Keratinocyte (primary cell): ENCODE data around the gene COX4I1.

Experiments used
- EZH2 ChIP-seq: IDR thresholded peaks from one replicate; pipeline ENCODE4 v1.6.1; 2012; ENCODE audit warnings: inconsistent platforms, mild to moderate bottlenecking, low read length, moderate library complexity
- TF ChIP-seq, protein P1 (sequence below), 3 experiments: IDR thresholded peaks in 1 of 3; conservative IDR thresholded peaks in 1 of 3; optimal IDR thresholded peaks in 1 of 3; 2 replicates in 2 of 3; 3 replicates in 1 of 3; pipeline versions ENCODE3 to v1.5.1; 2011; ENCODE audit warnings: low read length in 3 of 3, mild to moderate bottlenecking in 3 of 3, moderate library complexity in 2 of 3, control low read depth in 1 of 3, inconsistent platforms in 1 of 3; ENCODE audit not compliant: insufficient read depth in 2 of 3; ENCODE audit errors: extremely low read depth in 1 of 3

DNA sequence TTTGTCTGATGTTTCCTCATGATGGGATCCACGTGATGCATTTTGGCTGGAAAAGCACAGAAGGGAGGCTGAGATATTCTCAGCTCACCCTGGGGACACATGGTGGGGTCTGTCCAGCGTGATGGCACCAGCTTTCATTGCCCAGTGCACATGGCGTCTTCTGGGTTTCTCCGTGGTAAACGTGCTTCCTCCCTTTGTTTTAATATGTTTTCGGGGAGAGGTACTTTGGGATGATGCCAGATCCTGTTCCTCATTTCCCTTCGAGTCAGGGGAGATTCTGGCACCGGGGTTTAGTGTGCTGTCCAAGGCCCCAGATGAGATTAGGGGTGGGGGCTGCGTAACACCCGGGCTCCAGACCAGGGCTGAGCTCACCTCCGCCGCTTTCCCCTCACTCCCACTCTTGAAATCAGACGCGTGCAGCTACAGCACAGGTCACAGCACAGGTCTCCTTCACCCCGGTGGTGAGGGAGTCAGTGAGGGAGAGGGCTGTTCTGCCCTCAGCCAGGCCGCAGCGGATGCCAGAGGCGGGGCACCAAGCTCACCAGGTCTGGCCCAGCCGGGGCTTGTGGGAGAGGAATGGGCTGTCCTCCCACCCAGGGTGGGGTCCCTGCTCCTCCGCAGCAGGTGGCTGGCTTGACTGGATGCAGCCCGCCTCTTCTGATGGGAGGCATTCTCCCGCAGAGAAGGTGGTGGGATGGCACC is 33.9 kb downstream of the COX4I1 start:
- TF ChIP-seq, protein P1, sequence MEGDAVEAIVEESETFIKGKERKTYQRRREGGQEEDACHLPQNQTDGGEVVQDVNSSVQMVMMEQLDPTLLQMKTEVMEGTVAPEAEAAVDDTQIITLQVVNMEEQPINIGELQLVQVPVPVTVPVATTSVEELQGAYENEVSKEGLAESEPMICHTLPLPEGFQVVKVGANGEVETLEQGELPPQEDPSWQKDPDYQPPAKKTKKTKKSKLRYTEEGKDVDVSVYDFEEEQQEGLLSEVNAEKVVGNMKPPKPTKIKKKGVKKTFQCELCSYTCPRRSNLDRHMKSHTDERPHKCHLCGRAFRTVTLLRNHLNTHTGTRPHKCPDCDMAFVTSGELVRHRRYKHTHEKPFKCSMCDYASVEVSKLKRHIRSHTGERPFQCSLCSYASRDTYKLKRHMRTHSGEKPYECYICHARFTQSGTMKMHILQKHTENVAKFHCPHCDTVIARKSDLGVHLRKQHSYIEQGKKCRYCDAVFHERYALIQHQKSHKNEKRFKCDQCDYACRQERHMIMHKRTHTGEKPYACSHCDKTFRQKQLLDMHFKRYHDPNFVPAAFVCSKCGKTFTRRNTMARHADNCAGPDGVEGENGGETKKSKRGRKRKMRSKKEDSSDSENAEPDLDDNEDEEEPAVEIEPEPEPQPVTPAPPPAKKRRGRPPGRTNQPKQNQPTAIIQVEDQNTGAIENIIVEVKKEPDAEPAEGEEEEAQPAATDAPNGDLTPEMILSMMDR (optimal IDR thresholded peaks at IDR 0.05 in 1 of 3, IDR thresholded peaks at IDR 0.05 in 1 of 3, conservative IDR thresholded peaks at IDR 0.05 in 1 of 3; ENCODE audit: extremely low read depth in 1 of 3, insufficient read depth in 2 of 3, low read length in 3 of 3): no peak
- no peak for TF ChIP-seq EZH2
